ENCODE measurements around the gene TECR.

The TECR gene

DNA sequence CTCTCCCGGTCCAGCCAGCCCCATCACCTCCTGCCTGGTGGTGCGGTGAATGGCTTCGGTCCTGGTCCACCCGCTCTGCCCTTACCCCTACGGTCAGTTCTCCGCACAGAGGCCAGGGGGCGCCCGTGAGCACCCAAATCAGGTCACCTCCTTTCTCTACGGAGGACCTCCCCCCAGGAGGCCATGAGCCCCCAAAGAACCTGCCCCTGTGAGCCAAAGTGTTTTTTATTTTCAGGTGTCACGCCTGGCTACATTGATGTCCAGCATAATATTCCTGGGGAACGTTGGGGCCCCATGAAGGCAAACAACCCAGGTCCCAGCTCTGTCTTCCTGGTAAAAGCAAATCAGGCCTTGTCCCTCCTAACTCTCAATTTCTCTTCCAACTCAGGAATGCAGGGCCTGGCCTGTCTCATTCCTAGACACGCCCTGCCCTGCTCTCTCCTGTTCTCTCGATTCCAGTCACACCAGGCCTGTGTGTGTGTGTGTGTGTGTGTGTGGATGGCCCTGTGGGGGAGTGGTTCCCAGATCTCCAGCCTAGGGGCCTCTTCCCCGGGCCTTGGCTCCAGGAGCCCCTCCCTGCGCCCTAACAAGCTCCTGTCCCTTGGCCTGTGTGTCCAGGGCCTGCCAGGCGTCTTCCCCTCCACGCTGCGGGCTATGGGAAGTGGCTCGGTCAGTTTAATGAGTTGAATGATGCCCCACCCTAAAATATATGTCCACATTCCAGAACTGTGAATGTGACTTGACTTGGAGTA, 23.7 kb upstream of the TECR start:
- TF ChIP-seq, protein P1, sequence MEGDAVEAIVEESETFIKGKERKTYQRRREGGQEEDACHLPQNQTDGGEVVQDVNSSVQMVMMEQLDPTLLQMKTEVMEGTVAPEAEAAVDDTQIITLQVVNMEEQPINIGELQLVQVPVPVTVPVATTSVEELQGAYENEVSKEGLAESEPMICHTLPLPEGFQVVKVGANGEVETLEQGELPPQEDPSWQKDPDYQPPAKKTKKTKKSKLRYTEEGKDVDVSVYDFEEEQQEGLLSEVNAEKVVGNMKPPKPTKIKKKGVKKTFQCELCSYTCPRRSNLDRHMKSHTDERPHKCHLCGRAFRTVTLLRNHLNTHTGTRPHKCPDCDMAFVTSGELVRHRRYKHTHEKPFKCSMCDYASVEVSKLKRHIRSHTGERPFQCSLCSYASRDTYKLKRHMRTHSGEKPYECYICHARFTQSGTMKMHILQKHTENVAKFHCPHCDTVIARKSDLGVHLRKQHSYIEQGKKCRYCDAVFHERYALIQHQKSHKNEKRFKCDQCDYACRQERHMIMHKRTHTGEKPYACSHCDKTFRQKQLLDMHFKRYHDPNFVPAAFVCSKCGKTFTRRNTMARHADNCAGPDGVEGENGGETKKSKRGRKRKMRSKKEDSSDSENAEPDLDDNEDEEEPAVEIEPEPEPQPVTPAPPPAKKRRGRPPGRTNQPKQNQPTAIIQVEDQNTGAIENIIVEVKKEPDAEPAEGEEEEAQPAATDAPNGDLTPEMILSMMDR (IDR thresholded peaks at IDR 0.05) = peak; percentile 87

DNA sequence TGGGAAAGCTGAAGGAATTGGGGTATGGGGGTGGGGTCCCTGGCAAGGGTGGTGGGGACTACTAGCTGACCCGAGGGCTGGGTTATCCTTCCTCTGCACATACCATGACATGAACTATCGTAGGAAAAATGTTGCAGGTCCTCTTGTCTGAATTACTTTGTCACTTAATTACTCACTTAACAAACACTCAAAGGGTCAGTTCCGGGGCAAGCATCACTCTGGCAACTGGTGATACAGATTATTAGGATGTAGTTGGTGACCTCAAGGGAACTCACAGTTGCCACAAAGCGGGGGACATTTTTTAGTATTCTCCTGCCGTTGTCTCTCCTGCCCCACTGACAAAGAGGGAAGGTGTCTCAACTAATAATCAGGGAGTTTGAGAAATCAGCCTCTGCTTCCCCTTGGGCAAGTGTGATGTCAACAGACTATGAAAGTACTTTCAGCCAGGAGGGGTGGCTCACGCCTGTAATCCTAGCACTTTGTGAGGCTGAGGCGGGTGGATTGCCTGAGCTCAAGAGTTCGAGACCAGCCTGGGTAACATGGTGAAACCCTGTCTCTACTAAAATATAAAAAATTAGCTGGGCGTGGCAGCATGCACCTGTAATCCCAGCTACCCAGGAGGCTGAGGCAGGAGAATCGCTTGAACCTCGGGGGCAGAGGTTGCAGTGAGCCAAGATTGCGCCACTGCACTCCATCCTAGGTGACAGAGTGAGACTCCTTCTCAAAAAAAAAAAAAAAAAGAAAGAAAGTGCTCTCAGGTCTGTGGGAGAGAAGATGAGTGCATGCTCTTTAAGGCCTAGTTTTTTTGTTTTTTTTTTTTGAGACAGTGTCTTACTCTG, 21.5 kb upstream of the TECR start:
- TF ChIP-seq, protein P1 (IDR thresholded peaks at IDR 0.05) = no peak

DNA sequence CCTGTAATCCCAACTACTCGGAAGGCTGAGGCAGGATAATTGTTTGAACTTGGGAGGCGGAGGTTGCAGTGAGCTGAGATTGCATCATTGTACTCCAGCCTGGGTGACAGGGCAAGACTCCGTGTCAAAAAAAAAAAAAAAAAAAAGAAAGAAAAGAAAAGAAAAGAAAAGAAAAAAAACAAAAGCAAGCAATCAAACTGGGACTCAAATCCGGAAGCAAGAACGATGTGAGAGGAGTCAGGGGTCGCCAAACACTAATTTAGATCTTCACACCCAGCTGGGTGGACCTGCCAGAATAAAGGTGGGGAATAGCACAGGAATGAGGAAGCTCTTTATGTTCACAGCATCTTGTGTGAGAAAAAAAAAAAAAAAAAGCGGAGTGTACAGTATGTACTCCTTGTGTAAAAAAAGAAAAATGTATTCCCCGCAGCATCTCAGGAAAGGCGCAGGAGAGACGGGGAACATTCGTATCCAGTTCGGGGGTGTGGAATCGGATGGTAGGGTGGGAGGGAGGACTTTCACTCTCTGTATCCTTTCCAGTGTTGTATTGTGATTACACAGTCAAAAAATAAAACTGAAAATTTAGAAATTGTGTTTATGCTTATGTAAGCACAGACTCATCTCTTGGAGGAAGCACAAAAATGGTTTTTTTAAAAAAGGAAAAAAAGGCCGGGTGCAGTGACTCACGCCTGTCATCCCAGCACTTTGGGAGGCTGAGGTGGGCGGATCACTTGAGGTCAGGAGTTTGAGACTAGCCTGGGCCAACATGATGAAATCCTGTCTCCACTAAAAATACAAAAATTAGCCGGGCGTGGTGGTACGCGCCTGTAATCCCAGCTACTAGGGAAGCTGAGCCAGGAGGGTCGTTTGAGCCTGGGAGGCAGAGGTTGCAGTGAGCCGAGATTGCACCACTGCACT, 18.8 kb upstream of the TECR start:
- TF ChIP-seq, protein P1 (IDR thresholded peaks at IDR 0.05) = no peak

DNA sequence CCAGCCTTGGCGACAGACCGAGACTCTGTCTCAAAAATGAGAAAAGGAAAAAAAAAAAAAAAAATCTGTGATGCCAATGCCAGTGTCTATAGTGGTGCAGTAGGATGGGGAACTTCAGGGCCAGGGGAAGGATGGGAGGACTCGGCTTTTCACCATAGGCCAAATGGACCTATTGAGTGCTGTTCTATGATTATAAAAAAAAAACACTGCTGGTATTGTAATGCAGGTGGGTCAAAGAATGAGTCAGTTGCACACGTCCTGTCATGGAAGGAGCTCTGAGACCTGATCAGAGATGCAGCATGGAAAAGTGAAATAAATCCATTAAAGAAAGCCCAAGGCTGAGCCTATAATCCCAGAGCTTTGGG, 18.2 kb upstream of the TECR start:
- TF ChIP-seq, protein P1 (IDR thresholded peaks at IDR 0.05) = no peak

DNA sequence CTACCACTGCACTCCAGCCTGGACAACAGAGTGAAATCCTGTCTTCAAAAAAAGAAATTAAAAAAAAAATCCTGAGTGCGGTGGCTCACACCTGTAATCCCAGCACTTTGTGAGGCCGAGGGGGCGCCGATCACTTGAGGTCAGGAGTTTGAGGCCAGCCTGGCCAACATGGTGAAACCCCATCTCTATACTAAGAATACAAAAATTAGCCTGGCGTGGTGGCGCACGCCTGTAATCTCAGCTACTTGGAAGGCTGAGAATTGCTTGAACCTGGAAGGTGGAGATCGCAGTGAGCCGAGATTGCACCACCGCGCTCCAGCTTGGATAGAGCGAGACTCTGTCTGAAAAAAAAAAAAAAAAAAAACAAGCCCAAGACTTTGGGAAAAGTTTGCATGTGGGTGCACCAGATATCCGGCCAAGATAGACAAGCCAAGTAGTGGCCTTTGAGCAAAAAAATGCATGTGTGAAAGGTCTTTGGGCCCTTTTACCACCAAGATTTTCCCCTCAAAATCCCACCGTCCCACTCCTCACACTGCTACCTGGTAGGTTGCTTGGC, 16.9 kb upstream of the TECR start:
- TF ChIP-seq, protein P1 (IDR thresholded peaks at IDR 0.05) = no peak

DNA sequence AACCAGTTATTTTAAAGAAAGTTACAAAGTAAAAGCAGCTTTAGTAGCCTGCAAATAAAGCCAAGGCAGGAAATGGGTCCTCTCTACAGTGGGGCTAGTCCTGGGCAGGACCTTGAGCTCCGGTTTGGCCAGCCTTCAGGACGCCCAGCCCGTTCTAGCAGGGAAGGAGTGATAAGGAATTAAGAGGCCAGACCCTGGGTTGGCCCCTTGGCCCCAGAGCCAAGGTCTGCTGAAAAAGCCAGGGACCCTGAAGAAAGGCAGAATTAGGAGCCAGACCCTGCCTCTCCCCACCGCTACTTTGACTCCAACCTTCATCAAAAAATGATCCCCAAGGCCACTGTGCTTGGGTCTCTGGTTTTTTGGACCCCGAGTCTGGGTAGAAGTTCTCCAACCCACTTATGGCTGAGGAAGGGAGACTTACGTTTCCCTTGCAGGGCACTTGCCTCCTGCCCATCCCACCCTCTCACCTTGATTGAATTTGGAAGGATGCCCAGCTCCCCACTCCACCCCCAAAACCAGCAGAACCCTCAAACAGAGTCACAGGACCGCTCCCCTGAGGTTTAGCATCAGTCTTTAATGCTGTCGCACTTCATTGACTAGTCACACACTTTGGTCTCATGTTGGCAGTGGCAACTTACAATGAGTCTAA, 15.1 kb upstream of the TECR start:
- TF ChIP-seq, protein P1 (IDR thresholded peaks at IDR 0.05) = no peak
